ENCODE results near the gene LSM12. TPM values are rescaled to one million over a fixed set of nuclear protein-coding genes. Genes with fewer than 3 reads are reported as not detected.
A peak's percentile ranks its signal among the peaks of the same experiment; 100 is the strongest.
"Not testable (repeated sequence)": the region's sequence is repeated elsewhere in the genome, so short reads cannot be mapped to it uniquely, and the experiment has no call there.

LSM12 gene
- total RNA-seq, 4 donors from 2014 or later: 41.6 to 79.0 (median 56.5) TPM

- Histone ChIP-seq H3K27ac (no peak overlapping the region), H3K4me1 (peaks cover 12 to 18% of the 10 kb centered on the region in 2 donors), H3K9me3 (no peaks in the 10 kb centered on the region), H3K4me3 (no peak overlapping the region), H3K27me3 (no peaks in the 10 kb centered on the region), H3K36me3 (peaks cover 0 to 20% of the 10 kb centered on the region in 2 donors)
- in situ Hi-C loops (cut with MboI; ENCODE audit: low sequenced_read_pairs in 4 of 4): loop anchor here in 1 of 4 donors (10.0 kb wide), 1 partner anchor 63 kb away; the partner anchor contains the start of gene HDAC5
- intact Hi-C loops (cut with DNase I; ENCODE audit: low total_unique reads): no loop called here
- no peak for TF ChIP-seq POLR2A (IDR thresholded peaks at IDR 0.05)
- TF ChIP-seq CTCF (IDR thresholded peaks at IDR 0.05 in 4 of 5, conservative IDR thresholded peaks at IDR 0.05 in 1 of 5): no peak
- ATAC-seq (no peak), DNase-seq (no peak)
These were observed 5.0 kb downstream of the LSM12 start for GRCh38 chr17:44061446-44061845.

GRCh38 chr17:44059101-44059892, 7.2 kb downstream of the LSM12 start:
- H3K4me3 ChIP-seq: no peak overlapping the region
- no peak for ATAC-seq
- TF ChIP-seq POLR2A (IDR thresholded peaks at IDR 0.05) (no peak), CTCF (IDR thresholded peaks at IDR 0.05 in 4 of 5, conservative IDR thresholded peaks at IDR 0.05 in 1 of 5) (no peak)
- no peaks in the 10 kb centered on the region for H3K27me3 ChIP-seq
- intact Hi-C loops (cut with DNase I; ENCODE audit: low total_unique reads) (no loop called here), in situ Hi-C loops (cut with MboI; ENCODE audit: low sequenced_read_pairs in 4 of 4) (no loop called here)
- peaks cover 0 to 20% of the 10 kb centered on the region in 2 donors for H3K36me3 ChIP-seq
- H3K27ac ChIP-seq: no peak overlapping the region
- no peak for DNase-seq
- H3K4me1 ChIP-seq: peaks cover 6 to 13% of the 10 kb centered on the region in 2 donors
- no peaks in the 10 kb centered on the region for H3K9me3 ChIP-seq

- H3K27me3 ChIP-seq: no peaks in the 10 kb centered on the region
- intact Hi-C loops (cut with DNase I; ENCODE audit: low total_unique reads) (no loop called here), in situ Hi-C loops (cut with MboI; ENCODE audit: low sequenced_read_pairs in 4 of 4) (no loop called here)
- ATAC-seq (no peak), DNase-seq (no peak)
- no peaks in the 10 kb centered on the region for H3K9me3 ChIP-seq
- peaks cover 0 to 34% of the 10 kb centered on the region in 2 donors for H3K36me3 ChIP-seq
- peaks cover 3 to 9% of the 10 kb centered on the region in 2 donors for H3K4me1 ChIP-seq
- no peak overlapping the region for H3K27ac ChIP-seq
- no peak for TF ChIP-seq CTCF (IDR thresholded peaks at IDR 0.05 in 4 of 5, conservative IDR thresholded peaks at IDR 0.05 in 1 of 5)
- no peak for TF ChIP-seq POLR2A (IDR thresholded peaks at IDR 0.05)
- H3K4me3 ChIP-seq: no peak overlapping the region
These were observed 13.2 kb downstream of the LSM12 start for GRCh38 chr17:44053125-44053872.

- Histone ChIP-seq H3K27ac (peak overlapping the region in 1 of 4 donors; percentile 46), H3K27me3 (no peaks in the 10 kb centered on the region), H3K4me1 (peaks cover 3 to 9% of the 10 kb centered on the region in 2 donors), H3K4me3 (no peak overlapping the region), H3K36me3 (peaks cover 0 to 34% of the 10 kb centered on the region in 2 donors), H3K9me3 (no peaks in the 10 kb centered on the region)
- in situ Hi-C loops (cut with MboI; ENCODE audit: low sequenced_read_pairs in 4 of 4): loop anchor here in 1 of 4 donors (10.0 kb wide), 1 partner anchor 105 kb away; the partner anchor contains the start of gene PPY
- ATAC-seq: peak in 1 of 2 donors; percentile 56
- TF ChIP-seq POLR2A (IDR thresholded peaks at IDR 0.05): no peak
- TF ChIP-seq CTCF (IDR thresholded peaks at IDR 0.05 in 4 of 5, conservative IDR thresholded peaks at IDR 0.05 in 1 of 5): no peak
- DNase-seq: no peak
- intact Hi-C loops (cut with DNase I; ENCODE audit: low total_unique reads): no loop called here
These were observed 17.0 kb downstream of the LSM12 start for GRCh38 chr17:44049294-44050060.

GRCh38 chr17:44046893-44047292, 19.6 kb downstream of the LSM12 start:
- H3K36me3 ChIP-seq: peaks cover 0 to 28% of the 10 kb centered on the region in 2 donors
- intact Hi-C loops (cut with DNase I; ENCODE audit: low total_unique reads); DNase-seq: not testable (repeated sequence)

More at GRCh38 chr17:44046893-44047292, 19.6 kb downstream of the LSM12 start:
- H3K27ac ChIP-seq, H3K9me3 ChIP-seq, H3K4me3 ChIP-seq, H3K27me3 ChIP-seq, ATAC-seq, H3K4me1 ChIP-seq: not testable (repeated sequence)
- in situ Hi-C loops (cut with MboI; ENCODE audit: low sequenced_read_pairs in 4 of 4): loop anchor here in 1 of 4 donors (10.0 kb wide), 1 partner anchor 102 kb away; the partner anchor contains the start of gene PPY

Data from gastrocnemius medialis (tissue), 4 donors.